Uterus (tissue), 2 donors: ENCODE data around the gene ARSI.

Experiments used
- POLR2A ChIP-seq, 2 donors: fragments of 450-650 bp; IDR thresholded peaks; one replicate each; pipeline ENCODE4 v1.6.1; 2016; ENCODE audit warnings: antibody characterized with exemption in 2 of 2, mild to moderate bottlenecking in 1 of 2, moderate library complexity in 1 of 2
- TF ChIP-seq, protein P1 (sequence below), 4 experiments: fragments of 200-600 bp in 2 of 4; fragments of 450-650 bp in 2 of 4; sonication (generic) in 2 of 4; IDR thresholded peaks; one replicate each; pipeline ENCODE4 v1.5.1; 2016 to 2019; ENCODE audit warnings: antibody characterized with exemption in 4 of 4, mild to moderate bottlenecking in 2 of 4, moderate library complexity in 1 of 4

DNA sequence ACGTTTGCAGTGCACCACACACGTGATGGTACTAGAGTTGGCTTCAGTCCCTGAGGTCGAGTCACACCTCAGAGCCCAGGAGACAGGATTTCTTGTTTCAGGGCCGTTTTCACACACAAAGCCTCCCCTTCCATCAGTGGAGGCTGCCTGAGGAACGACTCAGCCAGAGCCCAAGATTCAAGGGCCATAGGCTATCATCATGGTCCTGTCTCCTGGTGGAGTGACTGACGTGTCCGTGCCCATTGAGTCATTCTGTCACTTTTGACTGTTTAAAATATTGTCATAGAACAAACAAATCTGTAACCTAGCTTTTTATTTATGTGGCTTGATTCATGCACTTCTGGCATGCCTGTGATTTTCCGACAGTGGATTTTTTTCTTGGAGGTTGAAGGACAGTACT, 41.5 kb downstream of the ARSI start:
- TF ChIP-seq, protein P1, sequence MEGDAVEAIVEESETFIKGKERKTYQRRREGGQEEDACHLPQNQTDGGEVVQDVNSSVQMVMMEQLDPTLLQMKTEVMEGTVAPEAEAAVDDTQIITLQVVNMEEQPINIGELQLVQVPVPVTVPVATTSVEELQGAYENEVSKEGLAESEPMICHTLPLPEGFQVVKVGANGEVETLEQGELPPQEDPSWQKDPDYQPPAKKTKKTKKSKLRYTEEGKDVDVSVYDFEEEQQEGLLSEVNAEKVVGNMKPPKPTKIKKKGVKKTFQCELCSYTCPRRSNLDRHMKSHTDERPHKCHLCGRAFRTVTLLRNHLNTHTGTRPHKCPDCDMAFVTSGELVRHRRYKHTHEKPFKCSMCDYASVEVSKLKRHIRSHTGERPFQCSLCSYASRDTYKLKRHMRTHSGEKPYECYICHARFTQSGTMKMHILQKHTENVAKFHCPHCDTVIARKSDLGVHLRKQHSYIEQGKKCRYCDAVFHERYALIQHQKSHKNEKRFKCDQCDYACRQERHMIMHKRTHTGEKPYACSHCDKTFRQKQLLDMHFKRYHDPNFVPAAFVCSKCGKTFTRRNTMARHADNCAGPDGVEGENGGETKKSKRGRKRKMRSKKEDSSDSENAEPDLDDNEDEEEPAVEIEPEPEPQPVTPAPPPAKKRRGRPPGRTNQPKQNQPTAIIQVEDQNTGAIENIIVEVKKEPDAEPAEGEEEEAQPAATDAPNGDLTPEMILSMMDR (IDR thresholded peaks at IDR 0.05): no peak
- TF ChIP-seq POLR2A (IDR thresholded peaks at IDR 0.05): no peak
